GM18951 (cell line): ENCODE measurements around the gene TGDS.
"Not testable (repeated sequence)": the region's sequence is repeated elsewhere in the genome, so short reads cannot be mapped to it uniquely, and the experiment has no call there.

Experiments used
- POLR2A ChIP-seq: IDR thresholded peaks from 4 replicates; pipeline ENCODE4 v1.6.1; 2011; ENCODE audit warnings: mild to moderate bottlenecking; ENCODE audit not compliant: insufficient read length, insufficient read depth; ENCODE audit errors: extremely low read depth
- in situ Hi-C: fragments of 300-500 bp; cut with MboI; formaldehyde crosslinking; loops from one replicate; pipeline ENCODE4 v1.12.0; 2022; ENCODE audit warnings: low sequenced_read_pairs, mixed read lengths, inconsistent platforms; ENCODE audit not compliant: unreplicated experiment

Gene TGDS

GRCh38 chr13:94595950-94596574 is at the start of gene TGDS:
TSS of gene TGDS (minus strand) at chr13:94596152. CDS start at chr13:94596136, 16 bp downstream.
- in situ Hi-C loops = no loop called here
- TF ChIP-seq POLR2A = peak; percentile 98

GRCh38 chr13:94641409-94641941 is 45.5 kb upstream of the TGDS start:
- in situ Hi-C loops = no loop called here
- TF ChIP-seq POLR2A = no peak

GRCh38 chr13:94640721-94641120 is 44.8 kb upstream of the TGDS start:
- no peak for TF ChIP-seq POLR2A
- in situ Hi-C loops = no loop called here

- in situ Hi-C loops = not testable (repeated sequence)
These were observed 41.7 kb upstream of the TGDS start for GRCh38 chr13:94637677-94638076.

GRCh38 chr13:94636942-94637578 is 41.1 kb upstream of the TGDS start:
- in situ Hi-C loops = no loop called here

GRCh38 chr13:94636096-94636495 is 40.1 kb upstream of the TGDS start:
- in situ Hi-C loops = not testable (repeated sequence)

More at GRCh38 chr13:94636942-94637578, 41.1 kb upstream of the TGDS start:
- TF ChIP-seq POLR2A = no peak

GRCh38 chr13:94632226-94632980 is 36.5 kb upstream of the TGDS start:
- TF ChIP-seq POLR2A = no peak
- in situ Hi-C loops = no loop called here

GRCh38 chr13:94630858-94631257 is 34.9 kb upstream of the TGDS start:
- TF ChIP-seq POLR2A = no peak
- in situ Hi-C loops = no loop called here

- in situ Hi-C loops = loop anchor here (5.0 kb wide), 1 partner anchor 186 kb away; no protein-coding TSS in a partner anchor
- no peak for TF ChIP-seq POLR2A
These were observed 27.4 kb upstream of the TGDS start for GRCh38 chr13:94623316-94623715.

- in situ Hi-C loops = loop anchor here (5.0 kb wide), 1 partner anchor 185 kb away; no protein-coding TSS in a partner anchor
- TF ChIP-seq POLR2A = no peak
These were observed 26.4 kb upstream of the TGDS start for GRCh38 chr13:94622344-94622743.

- no peak for TF ChIP-seq POLR2A
- in situ Hi-C loops = loop anchor here (5.0 kb wide), 1 partner anchor 183 kb away; no protein-coding TSS in a partner anchor
These were observed 24.4 kb upstream of the TGDS start for GRCh38 chr13:94620286-94620896.

- in situ Hi-C loops = no loop called here
- no peak for TF ChIP-seq POLR2A
These were observed 21.5 kb upstream of the TGDS start for GRCh38 chr13:94617389-94618000.

- in situ Hi-C loops = no loop called here
- no peak for TF ChIP-seq POLR2A
These were observed 17.1 kb upstream of the TGDS start for GRCh38 chr13:94613051-94613450.
